GM12891 (cell line): Measurements from ENCODE around the gene PEPD.

ENCODE experiments used
- PAX5 ChIP-seq: IDR thresholded peaks from 2 replicates; pipeline ENCODE4 v1.6.1; 2011; ENCODE audit warnings: low read length, moderate library complexity, mild to moderate bottlenecking; ENCODE audit not compliant: insufficient read depth, severe bottlenecking
- POLR2A ChIP-seq: IDR thresholded peaks from 2 replicates; pipeline ENCODE4 v1.6.1; 2011; ENCODE audit warnings: low read depth, low read length, control low read depth
- POLR2AphosphoS5 ChIP-seq: IDR thresholded peaks from 2 replicates; pipeline ENCODE4 v1.6.1; 2011; ENCODE audit warnings: low read depth, low read length, control low read depth
- POU2F2 ChIP-seq: IDR thresholded peaks from 2 replicates; pipeline ENCODE4 v1.6.1; 2011; ENCODE audit warnings: low read depth, mild to moderate bottlenecking, control low read depth, low read length, moderate library complexity
- SPI1 ChIP-seq: IDR thresholded peaks from 2 replicates; pipeline ENCODE4 v1.6.1; 2011; ENCODE audit warnings: low read depth, low read length, control low read depth
- TAF1 ChIP-seq: IDR thresholded peaks from 2 replicates; pipeline ENCODE4 v1.6.1; 2011; ENCODE audit warnings: low read depth, low read length, control low read depth

DNA sequence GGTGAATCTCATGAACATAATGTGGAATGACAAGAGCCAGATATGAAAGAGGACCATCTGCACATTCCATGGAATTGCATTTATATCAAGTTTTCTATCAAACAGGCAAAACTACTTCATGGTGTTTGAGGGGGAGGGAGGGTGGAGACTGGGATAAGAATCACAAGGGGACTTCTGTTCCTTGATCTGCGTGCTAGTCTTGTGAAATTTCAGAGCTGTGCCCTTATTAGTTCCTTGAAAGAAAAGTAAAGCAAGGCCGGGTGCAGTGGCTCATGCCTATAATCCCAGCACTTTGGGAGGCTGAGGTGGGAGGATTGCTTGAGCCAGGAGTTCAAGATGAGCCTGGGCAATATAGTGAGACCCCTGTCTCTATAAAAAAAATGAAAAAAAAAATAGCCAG lies 178.3 kb downstream of the PEPD start:
- no peak for TF ChIP-seq POLR2A
- TF ChIP-seq POLR2AphosphoS5 = no peak
- no peak for TF ChIP-seq TAF1
- no peak for TF ChIP-seq SPI1
- TF ChIP-seq PAX5 = no peak
- TF ChIP-seq POU2F2 = no peak
